HG03064 (cell line): Measurements from ENCODE around the gene LYSMD2.

Experiments used
- ATAC-seq: cut with Tn5 transposase; IDR thresholded peaks from one replicate; pipeline ENCODE4 v1.9.1; 2021; ENCODE audit warnings: low read depth; ENCODE audit not compliant: unreplicated experiment

The LYSMD2 gene

GRCh38 chr15:51754267-51754666 lies 16.8 kb upstream of the LYSMD2 start:
- ATAC-seq, result no peak

- no peak for ATAC-seq
Observed at GRCh38 chr15:51752888-51753287, 15.4 kb upstream of the LYSMD2 start.

GRCh38 chr15:51751697-51752683 lies 14.5 kb upstream of the LYSMD2 start:
- peak; percentile 37 for ATAC-seq

GRCh38 chr15:51750792-51751696 lies 13.6 kb upstream of the LYSMD2 start, which contains the start of gene TMOD2:
Gene TMOD2 (plus strand): TSS chr15:51751597. CDS start chr15:51766442, 14,845 bp downstream.
- peak; percentile 78 for ATAC-seq

GRCh38 chr15:51750186-51750585 lies 12.7 kb upstream of the LYSMD2 start:
- no peak for ATAC-seq

- ATAC-seq, result no peak
Observed at GRCh38 chr15:51749307-51749706, 11.9 kb upstream of the LYSMD2 start.

GRCh38 chr15:51739061-51739712 lies 1.7 kb upstream of the LYSMD2 start:
- no peak for ATAC-seq

GRCh38 chr15:51738553-51738952 lies 1.1 kb upstream of the LYSMD2 start:
- no peak for ATAC-seq

- peak; percentile 29 for ATAC-seq
Observed at GRCh38 chr15:51736751-51737521, 519 bp downstream of the LYSMD2 start.

- ATAC-seq, result no peak
Observed at GRCh38 chr15:51736069-51736468, 1.4 kb downstream of the LYSMD2 start.

GRCh38 chr15:51735228-51736010 lies 2.0 kb downstream of the LYSMD2 start:
- ATAC-seq, result no peak

- no peak for ATAC-seq
Observed at GRCh38 chr15:51732646-51733045, 4.8 kb downstream of the LYSMD2 start.

- peak; percentile 57 for ATAC-seq
Observed at GRCh38 chr15:51731549-51732267, 5.7 kb downstream of the LYSMD2 start.

- ATAC-seq, result no peak
Observed at GRCh38 chr15:51727141-51727897, 10.1 kb downstream of the LYSMD2 start.

GRCh38 chr15:51726302-51727073 lies 11.0 kb downstream of the LYSMD2 start:
- ATAC-seq, result peak; percentile 79

GRCh38 chr15:51724673-51725072 lies 12.8 kb downstream of the LYSMD2 start:
- no peak for ATAC-seq

- ATAC-seq, result no peak
Observed at GRCh38 chr15:51724199-51724598, 13.3 kb downstream of the LYSMD2 start.
